Measurements from ENCODE around the gene MLLT3. TPM values are rescaled to one million over a fixed set of nuclear protein-coding genes. Genes with fewer than 3 reads are reported as not detected.

The MLLT3 gene
- total and polyA plus RNA-seq, 5 donors: 5.8 to 14.0 (median 8.3) TPM

DNA sequence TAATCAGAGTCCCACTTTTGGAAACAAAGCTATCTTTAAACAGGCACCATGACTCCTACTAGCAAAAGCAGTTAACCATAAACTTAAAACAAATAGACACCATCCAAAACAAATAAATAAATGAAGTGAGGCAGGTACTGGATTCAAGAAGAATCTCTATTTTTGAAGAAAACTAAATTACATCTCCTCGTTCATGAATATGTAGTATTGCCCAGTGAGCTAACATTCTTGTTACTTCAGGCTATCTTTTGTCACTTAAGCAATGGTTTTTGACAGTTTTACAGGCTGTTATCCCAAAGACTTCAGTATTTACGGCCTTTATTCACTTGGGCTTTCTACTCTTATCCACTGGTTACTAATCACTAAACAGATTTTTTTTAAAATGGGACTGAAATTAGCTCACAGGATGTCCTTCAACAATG lies 242.5 kb downstream of the MLLT3 start:
- H3K9me3 ChIP-seq (ENCODE audit: control insufficient read depth, low read length): no peaks in the 10 kb centered on the region
- DNase-seq: no peak
- no peak overlapping the region for H3K4me3 ChIP-seq (ENCODE audit: low read length)
- ATAC-seq: peak in 1 of 2 donors; percentile 48
- H3K27ac ChIP-seq (ENCODE audit: low read length): no peak overlapping the region
- H3K4me1 ChIP-seq (ENCODE audit: control insufficient read depth, insufficient read depth, low read length): no peaks in the 10 kb centered on the region
- WGBS: 62% methylated on average over 2 of the region's 2 CpGs
- no peaks in the 10 kb centered on the region for H3K27me3 ChIP-seq (ENCODE audit: control insufficient read depth, insufficient read depth)
- intact Hi-C loops (cut with DNase I): loop anchor here in 1 of 4 donors (10.0 kb wide), 1 partner anchor 65 kb away; no protein-coding TSS in a partner anchor

DNA sequence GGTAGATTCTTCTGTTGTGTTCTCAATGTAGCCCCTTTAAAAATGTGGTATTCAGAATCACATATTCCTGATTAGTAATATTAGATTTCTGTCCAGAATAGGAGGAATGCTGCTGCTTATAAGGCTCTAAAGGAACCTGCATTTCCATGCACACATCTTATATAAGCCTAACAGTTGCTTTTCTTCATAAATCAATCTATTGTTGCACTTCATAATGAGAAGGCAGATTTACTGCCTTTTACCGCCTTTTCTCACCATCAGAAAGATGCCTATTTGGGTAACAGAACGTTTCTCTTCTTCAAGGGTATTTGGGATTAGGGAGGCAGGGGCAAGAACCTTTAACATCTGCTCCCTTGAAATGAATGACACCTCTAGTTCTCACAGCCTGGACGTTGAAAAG lies 243.4 kb downstream of the MLLT3 start:
- no peaks in the 10 kb centered on the region for H3K9me3 ChIP-seq (ENCODE audit: control insufficient read depth, low read length)
- 80% methylated on average over 3 of the region's 3 CpGs for WGBS
- ATAC-seq (no peak), DNase-seq (no peak)
- H3K27ac ChIP-seq (ENCODE audit: low read length): no peak overlapping the region
- intact Hi-C loops (cut with DNase I): no loop called here
- H3K4me3 ChIP-seq (ENCODE audit: low read length): no peak overlapping the region
- H3K4me1 ChIP-seq (ENCODE audit: control insufficient read depth, insufficient read depth, low read length): no peaks in the 10 kb centered on the region
- H3K27me3 ChIP-seq (ENCODE audit: control insufficient read depth, insufficient read depth): no peaks in the 10 kb centered on the region

DNA sequence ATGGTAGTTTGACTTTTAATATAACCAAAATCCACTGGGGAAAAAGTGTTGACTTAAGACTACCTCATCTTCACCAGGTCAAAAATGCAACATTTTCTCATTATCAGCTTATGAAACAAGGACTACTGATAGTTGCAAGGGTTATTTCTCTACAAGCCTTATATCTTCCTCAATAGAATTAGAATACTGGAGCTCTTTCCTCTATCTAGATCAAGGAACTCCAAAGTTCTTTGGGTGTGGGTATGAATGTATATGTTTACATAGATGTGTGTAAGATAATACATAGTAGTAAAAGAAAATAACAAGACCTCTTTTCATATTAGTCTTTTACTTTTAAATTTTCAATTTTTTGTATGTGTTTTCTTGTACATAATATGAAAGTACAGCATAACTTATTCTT lies 244.5 kb downstream of the MLLT3 start:
- H3K27ac ChIP-seq (ENCODE audit: low read length): no peak overlapping the region
- DNase-seq (no peak), ATAC-seq (no peak)
- no peak overlapping the region for H3K4me3 ChIP-seq (ENCODE audit: low read length)
- no peaks in the 10 kb centered on the region for H3K27me3 ChIP-seq (ENCODE audit: control insufficient read depth, insufficient read depth)
- no peaks in the 10 kb centered on the region for H3K4me1 ChIP-seq (ENCODE audit: control insufficient read depth, insufficient read depth, low read length)
- intact Hi-C loops (cut with DNase I): no loop called here
- no peaks in the 10 kb centered on the region for H3K9me3 ChIP-seq (ENCODE audit: control insufficient read depth, low read length)

DNA sequence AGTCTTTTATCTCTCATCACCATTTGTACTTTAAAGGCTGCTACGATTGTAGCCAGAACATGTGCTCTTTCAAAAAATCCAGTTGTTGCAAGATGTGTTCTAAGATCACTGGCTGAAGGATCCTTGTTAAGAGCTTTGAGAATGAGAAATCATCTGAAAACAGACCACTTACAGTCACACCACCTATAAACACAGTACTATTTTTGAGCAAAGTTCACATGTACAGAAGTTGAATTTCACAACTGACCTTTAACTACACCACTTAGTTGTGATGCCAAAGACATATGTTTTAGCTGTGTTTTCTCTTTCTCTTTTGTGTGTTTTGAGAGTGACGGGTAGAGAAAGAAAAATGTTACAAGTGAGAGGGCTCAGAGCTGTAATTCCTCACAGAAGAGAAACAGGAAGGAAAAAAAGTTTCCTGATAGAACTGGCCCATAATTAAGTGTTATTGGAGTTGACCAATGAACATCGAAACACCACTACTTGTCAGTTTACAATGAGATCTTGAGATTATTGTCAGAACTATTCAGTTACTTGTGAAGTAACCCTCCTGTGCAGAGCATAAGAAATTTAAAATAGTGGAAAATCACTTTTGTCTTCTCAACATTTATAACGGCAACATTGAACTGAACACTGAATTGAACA lies 245.4 kb downstream of the MLLT3 start:
- intact Hi-C loops (cut with DNase I): no loop called here
- WGBS: 62% methylated on average over 4 of the region's 4 CpGs
- H3K27me3 ChIP-seq (ENCODE audit: control insufficient read depth, insufficient read depth): no peaks in the 10 kb centered on the region
- ATAC-seq: no peak
- H3K4me1 ChIP-seq (ENCODE audit: control insufficient read depth, insufficient read depth, low read length): no peaks in the 10 kb centered on the region
- no peak overlapping the region for H3K27ac ChIP-seq (ENCODE audit: low read length)
- no peak overlapping the region for H3K4me3 ChIP-seq (ENCODE audit: low read length)
- H3K9me3 ChIP-seq (ENCODE audit: control insufficient read depth, low read length): no peaks in the 10 kb centered on the region
- no peak for DNase-seq

DNA sequence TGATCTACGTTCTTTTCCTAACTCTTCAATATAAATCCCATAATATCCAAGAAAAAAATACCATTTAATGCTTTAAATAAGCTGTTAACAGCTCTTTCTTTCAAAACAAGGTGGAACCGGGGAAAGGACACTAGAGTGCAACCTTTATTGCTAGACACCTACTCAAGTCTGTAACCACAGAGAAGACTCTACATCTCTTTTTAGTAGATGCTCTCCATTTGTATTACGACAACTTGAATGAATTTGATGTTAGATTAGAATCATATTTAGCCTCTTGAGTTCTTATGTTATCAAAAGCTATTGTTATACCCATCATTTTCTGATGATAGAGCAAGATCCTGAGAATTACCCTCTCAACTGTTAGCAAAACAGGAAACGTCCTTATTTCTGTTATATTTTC lies 246.3 kb downstream of the MLLT3 start:
- H3K27ac ChIP-seq (ENCODE audit: low read length): no peak overlapping the region
- H3K4me1 ChIP-seq (ENCODE audit: control insufficient read depth, insufficient read depth, low read length): no peaks in the 10 kb centered on the region
- 86% methylated on average over 4 of the region's 4 CpGs for WGBS
- H3K4me3 ChIP-seq (ENCODE audit: low read length): no peak overlapping the region
- H3K27me3 ChIP-seq (ENCODE audit: control insufficient read depth, insufficient read depth): no peaks in the 10 kb centered on the region
- DNase-seq (no peak), ATAC-seq (no peak)
- intact Hi-C loops (cut with DNase I): no loop called here
- no peaks in the 10 kb centered on the region for H3K9me3 ChIP-seq (ENCODE audit: control insufficient read depth, low read length)

DNA sequence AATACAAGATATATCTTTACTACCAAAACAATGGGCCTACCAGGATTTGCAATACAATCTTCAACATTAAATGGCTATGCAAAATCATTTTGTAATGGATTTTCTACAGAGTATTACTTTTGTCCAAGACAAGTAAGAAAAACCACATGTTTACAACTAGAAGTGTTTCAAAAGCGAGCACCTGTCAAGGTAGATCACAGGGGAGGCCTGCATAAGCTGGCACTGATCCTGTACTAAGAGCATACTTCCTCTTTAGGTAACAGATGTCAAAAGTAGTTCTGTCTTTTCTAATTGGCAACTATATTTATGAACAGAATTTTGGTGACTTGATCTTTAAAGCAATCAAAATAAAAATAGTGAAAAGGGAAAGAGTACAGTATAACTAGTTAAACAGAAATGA lies 249.0 kb downstream of the MLLT3 start:
- ATAC-seq (no peak), DNase-seq (no peak)
- Histone ChIP-seq H3K27ac (ENCODE audit: low read length) (no peak overlapping the region), H3K9me3 (ENCODE audit: control insufficient read depth, low read length) (no peaks in the 10 kb centered on the region), H3K27me3 (ENCODE audit: control insufficient read depth, insufficient read depth) (no peaks in the 10 kb centered on the region), H3K4me3 (ENCODE audit: low read length) (no peak overlapping the region), H3K4me1 (ENCODE audit: control insufficient read depth, insufficient read depth, low read length) (no peaks in the 10 kb centered on the region)
- intact Hi-C loops (cut with DNase I): no loop called here
- 89% methylated on average over 1 of the region's 1 CpG for WGBS

DNA sequence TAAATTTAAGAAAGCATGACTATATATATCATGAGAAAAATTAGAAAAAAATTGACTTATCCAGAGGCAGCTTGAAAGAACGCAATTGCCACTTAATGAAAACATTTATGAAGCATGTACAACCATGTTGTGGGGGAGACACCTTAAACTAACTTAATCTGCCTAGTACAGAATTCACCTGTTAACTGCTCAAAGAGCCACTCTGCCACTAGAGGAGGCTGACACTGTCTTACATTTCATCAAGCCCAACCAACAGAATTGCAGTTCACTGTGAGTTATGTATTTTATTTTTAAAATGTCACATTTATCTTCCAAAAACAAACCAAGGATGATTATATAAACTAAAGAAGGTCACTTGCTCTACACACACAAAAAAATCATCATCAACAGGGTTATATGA lies 252.9 kb downstream of the MLLT3 start:
- intact Hi-C loops (cut with DNase I): loop anchor here in 1 of 4 donors (10.0 kb wide), 1 partner anchor 255 kb away; the partner anchor contains the start of gene MLLT3
- no peak overlapping the region for H3K27ac ChIP-seq (ENCODE audit: low read length)
- ATAC-seq (no peak), DNase-seq (no peak)
- H3K9me3 ChIP-seq (ENCODE audit: control insufficient read depth, low read length): no peaks in the 10 kb centered on the region
- no peaks in the 10 kb centered on the region for H3K4me1 ChIP-seq (ENCODE audit: control insufficient read depth, insufficient read depth, low read length)
- H3K4me3 ChIP-seq (ENCODE audit: low read length): no peak overlapping the region
- 99% methylated on average over 1 of the region's 1 CpG for WGBS
- H3K27me3 ChIP-seq (ENCODE audit: control insufficient read depth, insufficient read depth): no peaks in the 10 kb centered on the region

DNA sequence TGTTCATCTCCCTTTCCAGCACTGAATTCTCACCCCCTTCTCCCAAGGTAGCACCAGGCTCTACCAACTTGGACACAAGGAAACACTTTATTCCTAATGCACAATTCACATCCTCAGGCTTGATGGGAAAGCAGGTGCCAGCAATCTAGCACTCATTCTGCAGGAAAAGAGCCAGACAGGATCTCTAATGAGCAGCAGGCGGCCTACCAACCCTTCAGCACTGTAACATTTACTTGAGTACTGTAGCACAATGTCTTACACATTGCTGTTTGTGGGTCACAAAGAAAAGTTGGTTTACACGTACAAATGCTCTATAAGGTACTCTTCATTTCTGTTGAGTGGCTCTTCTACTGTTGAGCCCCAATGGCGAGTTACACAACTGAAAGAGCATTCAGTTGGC lies 254.4 kb downstream of the MLLT3 start:
- Histone ChIP-seq H3K4me1 (ENCODE audit: control insufficient read depth, insufficient read depth, low read length) (no peaks in the 10 kb centered on the region), H3K4me3 (ENCODE audit: low read length) (no peak overlapping the region), H3K27me3 (ENCODE audit: control insufficient read depth, insufficient read depth) (no peaks in the 10 kb centered on the region), H3K9me3 (ENCODE audit: control insufficient read depth, low read length) (no peaks in the 10 kb centered on the region), H3K27ac (ENCODE audit: low read length) (no peak overlapping the region)
- ATAC-seq: no peak
- 97% methylated on average over 3 of the region's 3 CpGs for WGBS
- intact Hi-C loops (cut with DNase I): loop anchor here in 1 of 4 donors (10.0 kb wide), 1 partner anchor 257 kb away; the partner anchor contains the start of gene MLLT3
- no peak for DNase-seq

DNA sequence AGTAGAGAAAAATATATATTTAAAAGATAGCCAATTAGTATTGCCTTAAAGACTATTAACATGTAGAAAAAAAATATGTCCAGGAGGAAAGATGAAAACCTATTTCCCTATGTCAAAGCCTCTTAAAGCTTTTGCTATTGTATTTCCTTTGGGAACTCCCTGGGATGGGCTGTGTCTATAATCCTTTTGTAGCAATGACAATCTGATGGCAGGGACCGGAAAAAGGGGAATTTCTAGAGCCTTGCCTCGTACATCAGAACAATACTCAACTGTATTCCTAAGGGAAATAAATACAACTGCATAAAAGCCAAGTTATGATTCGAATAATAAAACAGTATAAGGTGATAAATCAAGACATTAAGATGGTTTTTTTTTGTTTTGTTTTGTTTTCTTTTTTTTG lies 257.3 kb downstream of the MLLT3 start:
- H3K4me1 ChIP-seq (ENCODE audit: control insufficient read depth, insufficient read depth, low read length): no peaks in the 10 kb centered on the region
- no peak overlapping the region for H3K27ac ChIP-seq (ENCODE audit: low read length)
- intact Hi-C loops (cut with DNase I): loop anchor here in 1 of 4 donors (10.0 kb wide), 1 partner anchor 260 kb away; the partner anchor contains the start of gene MLLT3
- DNase-seq (no peak), ATAC-seq (no peak)
- no peak overlapping the region for H3K4me3 ChIP-seq (ENCODE audit: low read length)
- no peaks in the 10 kb centered on the region for H3K27me3 ChIP-seq (ENCODE audit: control insufficient read depth, insufficient read depth)
- WGBS: 60% methylated on average over 3 of the region's 3 CpGs
- no peaks in the 10 kb centered on the region for H3K9me3 ChIP-seq (ENCODE audit: control insufficient read depth, low read length)

DNA sequence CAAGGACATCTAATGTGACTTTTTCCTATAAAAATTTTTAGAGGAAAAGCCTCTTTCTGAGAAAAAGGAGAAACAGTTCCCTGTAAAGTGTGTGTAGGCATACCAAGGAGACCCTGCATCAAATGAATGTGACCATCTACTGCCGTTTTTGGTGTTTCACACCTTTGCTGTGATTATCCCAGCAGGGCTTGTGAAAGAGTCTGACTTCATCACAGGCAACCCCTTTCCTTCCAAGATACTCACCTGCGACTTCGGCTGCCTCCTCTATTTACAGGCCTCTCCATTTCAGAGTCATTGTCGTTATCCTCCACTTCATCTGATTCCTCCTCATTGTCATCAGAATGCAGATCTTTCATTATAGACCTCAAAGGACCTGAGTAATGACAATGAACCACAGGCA lies 259.1 kb downstream of the MLLT3 start:
- ATAC-seq: no peak
- no peak for DNase-seq
- Histone ChIP-seq H3K27me3 (ENCODE audit: control insufficient read depth, insufficient read depth) (no peaks in the 10 kb centered on the region), H3K27ac (ENCODE audit: low read length) (no peak overlapping the region), H3K9me3 (ENCODE audit: control insufficient read depth, low read length) (no peaks in the 10 kb centered on the region), H3K4me3 (ENCODE audit: low read length) (no peak overlapping the region), H3K4me1 (ENCODE audit: control insufficient read depth, insufficient read depth, low read length) (no peaks in the 10 kb centered on the region)
- intact Hi-C loops (cut with DNase I): loop anchor here in 1 of 4 donors (10.0 kb wide), 1 partner anchor 262 kb away; the partner anchor contains the start of gene MLLT3
- WGBS: 90% methylated on average over 4 of the region's 4 CpGs

DNA sequence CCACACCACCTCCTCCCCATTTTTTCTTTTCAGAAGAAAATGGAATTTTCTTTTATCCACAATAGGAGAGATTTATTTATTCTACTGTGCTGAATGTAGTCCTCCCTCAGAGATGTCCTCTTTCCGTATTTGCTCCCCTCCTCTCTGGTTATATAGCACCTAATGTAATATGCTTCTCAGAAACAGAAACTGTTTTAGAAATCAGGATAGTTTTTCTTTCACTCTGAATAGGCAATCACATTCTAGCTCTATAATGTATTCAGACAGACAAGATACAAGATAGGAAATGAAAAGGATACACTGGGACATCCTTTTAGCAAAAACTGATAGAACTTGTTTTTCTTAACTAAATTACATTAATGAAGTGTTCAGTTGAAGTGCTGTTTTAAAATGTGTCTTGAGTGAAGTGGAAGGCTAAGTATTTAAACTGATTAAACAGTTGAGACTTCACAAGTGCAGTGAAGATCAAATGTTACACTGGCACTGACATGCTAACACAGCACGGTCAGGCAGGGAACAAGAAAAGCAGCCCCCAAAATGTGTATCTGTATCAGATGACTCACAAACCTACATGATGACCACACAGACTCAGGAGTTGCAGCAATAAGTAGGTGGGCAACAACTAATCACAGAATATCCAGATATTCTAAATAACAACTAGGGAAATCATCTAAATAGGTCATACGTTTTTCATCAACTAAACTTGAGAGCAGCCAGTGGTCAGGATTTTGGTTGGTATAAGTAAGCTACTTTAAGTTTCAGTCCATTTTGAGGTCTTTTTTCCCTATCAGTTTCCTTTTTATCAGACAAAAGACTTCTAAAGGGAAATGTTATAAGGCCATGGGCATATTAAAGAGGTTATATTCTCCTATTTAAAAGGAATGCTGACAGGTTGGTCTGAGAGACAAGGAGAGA lies 260.4 kb downstream of the MLLT3 start:
- H3K27me3 ChIP-seq (ENCODE audit: control insufficient read depth, insufficient read depth): no peaks in the 10 kb centered on the region
- intact Hi-C loops (cut with DNase I): loop anchor here in 1 of 4 donors (10.0 kb wide), 1 partner anchor 263 kb away; the partner anchor contains the start of gene MLLT3
- H3K27ac ChIP-seq (ENCODE audit: low read length): no peak overlapping the region
- H3K9me3 ChIP-seq (ENCODE audit: control insufficient read depth, low read length): no peaks in the 10 kb centered on the region
- ATAC-seq: no peak
- WGBS: 84% methylated on average over 3 of the region's 3 CpGs
- no peak for DNase-seq
- H3K4me3 ChIP-seq (ENCODE audit: low read length): no peak overlapping the region
- no peaks in the 10 kb centered on the region for H3K4me1 ChIP-seq (ENCODE audit: control insufficient read depth, insufficient read depth, low read length)

Data from right cardiac atrium (tissue), 5 donors.